Subcutaneous adipose tissue (tissue), 4 donors: ENCODE data around the gene TRMT5. TPM values are rescaled to one million over a fixed set of nuclear protein-coding genes. Genes with fewer than 3 reads are reported as not detected.

Experiments
- CTCF ChIP-seq: fragments of 450-650 bp; IDR thresholded peaks from one replicate; pipeline ENCODE4 v1.5.1; 2016; ENCODE audit warnings: low read depth, mild to moderate bottlenecking, control low read depth, antibody characterized with exemption, moderate library complexity
- total RNA-seq, 4 donors: library from RNA; depleted of rRNA; stranded (reverse); fragments of >200 nt; gene quantifications; one replicate each; pipeline ENCODE4 v1.1.0, GENCODE V29; 2016

Gene TRMT5
- 10 to 100 TPM; 10.2 to 18.1 (median 13.0) TPM for total RNA-seq

DNA sequence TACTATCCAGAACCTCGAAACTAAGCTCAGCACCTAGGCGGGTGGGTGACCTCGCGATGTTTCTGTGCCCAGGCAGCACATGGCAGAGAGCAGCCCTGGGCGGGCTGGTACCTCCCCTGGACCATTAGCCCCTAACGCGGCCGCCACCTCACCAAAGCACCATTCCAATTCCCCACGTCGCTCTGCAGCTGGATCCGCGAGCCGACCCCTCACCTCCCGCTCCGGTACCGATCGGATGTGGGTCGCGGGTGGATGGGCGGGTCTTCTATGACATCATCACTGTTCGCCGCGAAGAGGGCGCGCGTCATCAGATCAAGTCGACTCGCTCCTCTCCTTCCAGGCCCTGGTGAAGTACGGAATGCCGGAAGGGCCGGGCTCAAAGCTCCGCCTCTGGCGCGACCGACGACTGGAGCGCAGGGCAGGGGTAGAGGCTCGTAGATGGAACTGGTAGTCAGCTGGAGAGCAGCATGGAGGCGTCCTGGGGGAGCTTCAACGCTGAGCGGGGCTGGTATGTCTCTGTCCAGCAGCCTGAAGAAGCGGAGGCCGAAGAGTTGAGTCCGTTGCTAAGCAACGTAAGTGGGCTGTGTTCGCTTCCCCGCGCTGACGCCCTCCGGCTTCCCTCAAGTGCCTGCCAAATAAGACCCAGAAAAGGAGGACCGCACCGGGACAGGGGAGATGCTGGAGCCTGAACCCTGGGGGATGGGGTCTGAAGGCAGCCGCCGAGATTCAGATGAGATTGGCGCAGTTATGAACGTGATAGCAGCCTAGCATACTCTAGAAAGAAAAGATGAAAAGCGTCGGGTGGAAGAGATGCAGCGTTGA, at the start of gene TRMT5, which contains the start of gene SLC38A6:
Gene TRMT5, minus strand, starts transcription at position 269 of the 822 bp plus-strand sequence. Its CDS starts 106 bp downstream, at position 163.
Gene SLC38A6, plus strand, starts transcription at position 435 of the 822 bp plus-strand sequence. Its CDS starts 33 bp downstream, at position 468.
- TF ChIP-seq CTCF, result no peak

DNA sequence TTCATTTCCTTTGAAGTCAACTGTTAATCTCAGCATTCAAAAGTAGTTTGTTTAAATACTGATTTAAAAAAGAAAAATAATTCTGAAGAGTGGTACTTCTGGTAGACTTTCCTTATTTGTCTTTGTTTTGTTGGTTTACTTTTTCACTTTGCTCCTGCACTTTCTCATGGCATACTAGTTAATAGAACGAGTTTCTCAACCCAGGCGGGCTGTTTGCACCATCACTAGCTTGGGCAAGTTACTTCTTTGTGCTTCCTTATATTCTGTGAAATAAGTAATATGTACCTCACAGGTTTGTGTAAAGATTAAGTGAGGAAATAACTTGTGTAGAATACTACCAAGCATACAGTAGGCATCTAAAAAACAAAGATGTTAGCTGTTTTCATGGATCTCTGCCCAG, 45.6 kb upstream of the TRMT5 start:
- TF ChIP-seq CTCF, result no peak

GRCh38 chr14:61025251-61026223, 44.7 kb upstream of the TRMT5 start:
- TF ChIP-seq CTCF, result no peak

DNA sequence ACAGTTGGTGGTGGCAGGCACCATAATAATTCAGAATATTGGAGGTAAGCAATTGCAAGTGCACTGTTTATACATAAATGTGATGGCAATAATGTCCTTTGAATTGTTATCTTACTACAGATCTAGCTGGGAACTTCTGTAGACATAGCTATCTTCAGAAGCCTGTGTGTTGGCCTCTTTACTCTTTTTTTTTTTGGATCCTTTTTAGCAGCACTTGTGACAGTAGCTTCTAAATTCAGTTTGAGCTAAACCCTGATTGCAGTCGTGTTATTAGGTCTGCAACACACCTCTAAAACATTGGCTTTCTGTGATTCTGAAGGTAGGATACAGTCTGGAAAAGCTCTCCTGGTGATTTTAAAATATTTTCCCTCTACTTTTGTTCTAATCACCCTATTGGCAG, 38.7 kb upstream of the TRMT5 start:
- TF ChIP-seq CTCF, result no peak

- no peak for TF ChIP-seq CTCF
These were observed 22.7 kb upstream of the TRMT5 start for GRCh38 chr14:61003571-61003970.

- TF ChIP-seq CTCF, result no peak
These were observed 18.7 kb upstream of the TRMT5 start for GRCh38 chr14:60999536-60999935.

DNA sequence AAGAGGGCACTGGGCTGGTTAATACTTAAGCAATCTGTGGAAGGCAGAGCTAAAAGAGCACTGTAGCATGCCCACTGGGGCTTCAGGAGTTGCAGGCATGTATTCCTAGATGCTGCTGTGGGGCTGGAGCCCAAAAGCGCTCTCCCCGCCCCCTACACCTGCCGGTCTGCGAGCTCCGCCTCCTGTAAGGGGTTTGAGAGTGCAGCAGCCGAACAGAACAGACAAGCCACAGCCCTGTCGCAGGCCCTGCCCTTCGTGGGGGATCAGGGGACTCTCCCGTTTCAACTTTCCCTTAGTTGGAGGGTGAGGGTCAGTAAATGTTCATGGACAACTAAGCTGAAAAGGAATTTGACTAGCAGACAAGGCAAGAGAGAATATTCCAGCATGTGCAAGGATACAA, 17.7 kb upstream of the TRMT5 start:
- TF ChIP-seq CTCF, result no peak
